GOT3 (cell line): ENCODE data around the gene PRELP.

Experiments
- DNase-seq: peaks from one replicate; lab custom pipeline; 2025; ENCODE audit warnings: mixed read lengths; lab: John Stamatoyannopoulos, UW

Gene PRELP

GRCh38 chr1:203478231-203478630, 2.6 kb downstream of the PRELP start:
- no peak for DNase-seq

DNA sequence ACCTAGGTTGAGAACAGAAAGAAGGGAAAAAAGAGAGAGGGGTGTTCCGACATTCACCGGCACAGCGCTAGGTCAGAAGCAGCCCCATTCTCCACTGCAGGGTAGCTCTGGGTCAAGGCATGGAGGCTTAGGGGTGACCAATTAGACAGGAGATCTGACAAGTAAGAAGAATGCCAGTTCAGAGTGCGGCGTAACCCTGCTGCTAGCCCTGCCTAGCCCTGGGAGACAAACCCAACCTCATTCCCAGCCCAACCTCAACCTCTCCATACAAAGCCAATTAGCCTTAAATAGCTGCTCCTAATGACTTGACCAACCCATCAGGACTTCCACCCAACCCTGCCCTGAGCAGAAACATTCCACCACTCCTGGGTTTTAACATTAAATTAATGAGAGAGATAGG, 3.4 kb downstream of the PRELP start:
- DNase-seq, result no peak

- no peak for DNase-seq
Measured at GRCh38 chr1:203479646-203480045, 4.0 kb downstream of the PRELP start.

- no peak for DNase-seq
Measured at GRCh38 chr1:203480084-203480483, 4.5 kb downstream of the PRELP start.

DNA sequence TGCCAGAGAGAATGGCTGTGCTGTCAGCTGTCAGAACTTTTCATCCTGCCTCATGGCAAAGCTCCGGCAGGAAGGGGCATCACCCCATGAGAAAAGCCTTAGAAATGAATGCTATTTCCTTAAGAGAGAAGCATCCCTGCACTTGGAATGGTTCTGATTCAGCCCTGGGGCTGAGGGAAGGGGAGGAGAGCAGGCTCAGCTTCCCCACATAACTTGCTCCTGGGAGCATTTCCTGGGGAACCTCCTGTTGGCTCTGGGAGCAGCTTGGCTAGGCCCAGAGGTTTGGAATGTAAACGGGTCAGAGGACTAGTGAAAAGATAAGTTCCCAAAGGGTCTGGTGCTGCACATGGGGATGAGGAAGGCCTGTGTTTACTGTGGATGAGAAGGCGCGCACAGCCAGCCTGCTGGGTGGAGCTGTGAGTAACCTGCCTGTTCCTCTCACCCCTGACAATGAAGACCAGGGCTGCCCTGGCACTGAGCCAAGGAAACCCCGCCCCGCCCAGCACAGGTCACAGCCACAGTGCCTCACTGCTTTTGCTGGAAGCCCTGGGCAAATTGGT, 5.0 kb downstream of the PRELP start:
- DNase-seq, result no peak

DNA sequence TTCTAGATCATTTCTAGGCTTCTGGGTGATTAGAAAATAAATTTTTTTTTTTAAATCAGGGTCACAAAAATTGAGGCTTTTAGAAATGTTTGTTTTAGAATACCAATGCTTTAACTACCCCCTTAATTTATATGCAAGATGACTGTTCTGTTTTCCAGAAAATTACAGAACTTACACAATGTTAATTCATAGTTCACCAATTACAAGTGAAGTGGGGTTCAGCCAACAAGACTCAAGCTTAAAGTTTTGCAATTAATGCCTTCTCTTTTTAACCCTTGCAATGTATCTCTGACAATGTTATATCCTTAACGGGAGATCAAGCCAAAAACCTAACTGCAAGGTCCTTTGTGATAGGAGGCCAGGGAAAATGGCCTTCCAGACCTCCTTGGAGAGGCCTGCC, 5.6 kb downstream of the PRELP start:
- DNase-seq, result no peak

DNA sequence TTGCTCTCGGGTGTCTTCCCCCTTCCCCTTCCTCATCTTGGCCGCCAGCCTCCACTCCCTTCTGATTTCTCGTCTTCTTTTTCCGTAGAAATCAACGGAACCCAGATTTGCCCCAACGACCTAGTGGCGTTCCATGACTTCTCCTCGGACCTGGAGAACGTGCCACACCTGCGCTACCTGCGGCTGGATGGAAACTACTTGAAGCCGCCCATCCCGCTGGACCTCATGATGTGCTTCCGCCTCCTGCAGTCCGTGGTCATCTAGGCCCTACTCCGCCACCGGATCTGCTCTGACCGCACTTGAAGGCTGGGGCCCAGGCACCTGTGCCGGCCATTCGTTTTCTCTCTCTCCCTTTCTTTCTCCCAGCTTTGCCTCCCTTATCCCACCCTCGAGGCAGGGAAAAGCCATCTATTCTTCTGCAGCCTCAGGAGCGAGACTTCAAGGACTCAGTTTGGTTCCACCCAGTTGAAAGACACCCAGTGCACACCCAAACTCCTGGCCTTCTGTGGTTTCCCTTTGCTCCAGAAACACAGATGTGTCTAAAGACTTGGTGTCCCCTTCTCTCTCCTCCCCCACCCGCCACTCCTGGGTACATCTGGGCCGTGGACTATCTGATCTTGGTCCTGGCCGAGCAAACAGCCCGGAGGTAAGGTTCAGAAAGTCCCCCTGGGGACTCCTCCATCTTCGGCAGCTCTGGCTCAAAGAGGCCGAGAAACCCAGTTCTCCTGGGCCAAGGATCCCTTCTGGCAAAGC, 11.2 kb downstream of the PRELP start:
- no peak for DNase-seq

DNA sequence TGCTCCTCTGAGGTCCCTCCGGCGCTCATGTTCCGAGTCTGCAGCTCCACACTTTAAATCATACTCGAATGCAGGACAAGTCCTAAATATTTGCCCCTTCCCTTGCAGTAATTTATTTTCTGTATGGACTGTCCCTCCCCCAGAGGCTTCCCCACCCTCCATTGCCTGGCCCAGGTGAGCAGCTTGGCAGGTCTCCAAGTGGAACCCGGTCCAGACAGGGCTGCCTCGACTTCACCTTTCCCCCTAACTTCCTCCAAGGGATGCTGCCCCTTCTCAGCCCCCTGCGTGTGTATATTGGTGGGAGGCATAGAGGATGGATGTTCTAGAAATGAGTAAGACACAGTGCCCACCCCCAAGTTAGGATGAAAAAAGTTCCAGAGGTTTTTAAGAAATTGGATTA, 12.9 kb downstream of the PRELP start:
- DNase-seq, result no peak

DNA sequence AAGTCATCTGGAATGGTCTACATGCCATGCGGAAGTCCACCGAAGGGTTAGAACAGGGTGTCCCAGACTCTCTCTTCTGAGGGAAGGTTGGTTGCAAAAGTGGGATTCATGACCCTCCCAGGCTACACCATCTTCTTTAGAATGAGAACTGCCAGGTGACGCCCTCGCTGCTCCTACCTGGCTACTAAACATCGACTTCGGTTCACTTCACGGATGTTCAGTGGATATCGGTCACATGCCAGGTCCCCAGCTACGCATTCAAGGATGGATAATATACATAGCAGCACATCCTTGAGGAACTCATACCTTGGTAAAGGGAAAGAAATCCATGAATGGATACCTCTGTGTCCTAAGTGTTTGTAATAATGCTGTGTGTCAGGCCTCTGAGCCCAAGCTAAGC, 15.0 kb downstream of the PRELP start:
- no peak for DNase-seq

- DNase-seq, result no peak
Measured at GRCh38 chr1:203491664-203492063, 16.1 kb downstream of the PRELP start.

DNA sequence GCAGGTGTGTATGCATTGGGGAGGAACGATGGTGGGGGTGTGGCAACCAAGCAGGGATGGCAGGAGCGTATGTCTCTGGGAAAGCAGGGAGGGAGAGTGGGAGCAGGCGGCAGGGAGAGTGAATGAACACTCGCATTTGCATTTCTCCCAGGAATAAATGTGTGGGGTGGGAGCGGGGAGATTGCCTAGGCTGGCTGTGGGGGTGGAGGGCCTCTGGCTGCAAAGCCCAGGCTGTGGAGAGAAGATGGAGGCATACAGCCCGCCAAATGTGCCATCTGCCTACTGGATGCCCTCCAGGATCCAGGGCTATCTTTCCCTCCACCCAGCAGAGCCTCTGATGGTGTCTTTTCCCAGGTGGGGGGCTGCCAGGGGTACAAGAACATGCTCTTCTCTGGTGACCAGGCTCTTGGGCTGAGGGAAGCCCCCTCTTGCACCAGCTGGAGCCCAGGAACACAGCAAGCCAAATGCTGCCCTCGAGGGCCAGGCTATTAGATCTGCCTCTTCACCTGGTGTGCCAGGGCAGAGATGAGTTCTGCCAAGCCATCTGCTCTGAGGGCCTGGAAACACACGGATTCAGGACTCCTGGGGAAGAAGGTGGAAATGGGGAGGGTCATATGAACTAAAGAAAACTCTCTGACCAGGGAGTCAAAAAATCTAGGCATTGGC, 16.6 kb downstream of the PRELP start:
- no peak for DNase-seq

DNA sequence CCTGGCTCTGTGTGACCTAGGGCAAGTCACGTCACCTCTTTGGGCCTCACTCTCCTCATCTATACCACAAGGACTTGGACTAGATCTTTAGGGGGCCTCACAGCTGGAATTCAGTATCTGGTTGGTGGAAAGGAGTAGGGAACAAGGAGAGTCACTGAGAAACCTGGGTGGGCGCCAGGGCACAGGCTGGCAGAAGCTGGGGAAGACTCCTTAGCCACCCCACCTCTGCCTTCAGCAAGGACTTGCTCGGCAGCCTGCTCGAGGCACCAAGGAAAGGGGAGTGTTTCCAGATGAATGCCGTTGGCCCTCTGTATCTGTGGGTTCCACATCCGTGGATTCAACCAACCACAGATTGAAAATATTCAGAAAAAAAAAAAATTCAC, 17.1 kb downstream of the PRELP start:
- DNase-seq, result no peak

DNA sequence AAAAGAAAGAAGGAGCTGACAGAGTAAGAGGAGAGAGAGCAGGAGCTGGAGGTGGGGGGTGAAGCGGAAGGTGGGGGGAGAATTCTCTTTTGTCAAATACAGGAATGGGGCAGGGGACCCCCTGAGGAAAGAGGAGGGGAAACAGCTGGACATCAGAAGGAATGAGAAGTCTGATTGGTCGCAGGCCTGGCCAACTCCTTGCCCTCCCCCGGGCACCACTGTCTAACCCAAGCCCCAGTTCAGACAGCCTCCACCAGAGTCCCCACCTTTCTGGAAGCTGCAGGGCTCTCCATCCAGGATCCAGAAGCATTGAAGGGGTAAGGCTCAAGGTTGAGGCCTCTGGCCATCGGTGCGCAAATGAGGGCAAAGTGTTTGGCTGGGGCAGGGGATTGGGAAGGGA, 18.3 kb downstream of the PRELP start, which contains the start of gene OPTC:
Gene OPTC, plus strand, starts transcription at position 253 of the 400 bp plus-strand sequence. CDS start 1,853 bp downstream, outside the sequence.
- DNase-seq, result no peak

DNA sequence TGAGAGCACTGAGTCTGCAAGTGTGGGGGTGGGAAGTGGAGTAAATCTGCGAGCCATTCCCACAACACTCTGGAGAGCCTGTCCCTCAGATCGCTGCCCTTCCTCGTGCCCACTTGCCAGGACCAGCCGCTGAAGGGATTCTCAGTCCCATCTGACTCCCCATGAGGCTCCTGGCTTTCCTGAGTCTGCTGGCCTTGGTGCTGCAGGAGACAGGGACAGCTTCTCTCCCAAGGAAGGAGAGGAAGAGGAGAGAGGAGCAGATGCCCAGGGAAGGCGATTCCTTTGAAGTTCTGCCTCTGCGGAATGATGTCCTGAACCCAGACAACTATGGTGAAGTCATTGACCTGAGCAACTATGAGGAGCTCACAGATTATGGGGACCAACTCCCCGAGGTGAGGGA, 20.2 kb downstream of the PRELP start:
- no peak for DNase-seq

GRCh38 chr1:203497269-203497777, 21.7 kb downstream of the PRELP start:
- DNase-seq, result no peak

GRCh38 chr1:203499643-203500278, 24.2 kb downstream of the PRELP start:
- DNase-seq, result no peak

GRCh38 chr1:203500279-203500678, 24.7 kb downstream of the PRELP start:
- DNase-seq, result no peak

GRCh38 chr1:203503836-203504235, 28.2 kb downstream of the PRELP start:
- no peak for DNase-seq

- DNase-seq, result no peak
Measured at GRCh38 chr1:203504400-203505250, 29.0 kb downstream of the PRELP start.

DNA sequence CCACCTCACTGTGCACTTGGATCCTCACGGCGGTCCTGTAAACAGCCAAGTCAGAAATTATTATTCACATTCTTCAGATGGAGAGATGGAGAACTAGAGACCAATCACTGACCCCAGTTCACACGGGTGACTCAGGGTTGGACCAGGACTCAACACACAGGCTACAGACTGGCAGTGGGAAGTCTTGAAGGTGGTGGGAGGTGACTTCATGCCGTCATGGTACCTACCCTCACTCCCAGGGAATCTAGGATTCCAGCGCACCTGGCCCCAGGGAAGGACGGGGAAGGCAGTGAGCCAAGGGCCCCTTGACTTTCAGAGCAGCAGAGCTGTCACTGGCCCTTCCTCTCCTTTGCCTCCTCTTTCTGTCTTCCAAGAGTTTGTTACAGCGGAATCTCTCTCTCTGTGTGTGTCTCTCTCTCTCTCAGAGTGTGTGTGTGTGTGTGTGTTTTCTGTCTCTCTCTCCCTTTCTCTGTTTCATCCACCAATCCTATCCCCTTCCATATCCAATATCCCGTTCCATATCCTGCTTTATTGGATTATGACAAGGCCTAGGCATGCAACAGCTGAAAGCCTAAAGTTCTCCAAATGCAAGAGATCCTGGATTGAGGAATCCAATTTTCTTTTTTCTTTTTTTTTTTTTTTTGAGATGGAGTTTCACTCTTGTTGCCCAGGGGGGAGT, 30.1 kb downstream of the PRELP start:
- DNase-seq, result no peak
